ENCODE data around the gene CXCR4. TPM values are rescaled to one million over a fixed set of nuclear protein-coding genes. Genes with fewer than 3 reads are reported as not detected.

The CXCR4 gene
- total and polyA plus RNA-seq, 8 donors = 1.2 to 42.6 (median 15.9) TPM; not detected in 1

DNA sequence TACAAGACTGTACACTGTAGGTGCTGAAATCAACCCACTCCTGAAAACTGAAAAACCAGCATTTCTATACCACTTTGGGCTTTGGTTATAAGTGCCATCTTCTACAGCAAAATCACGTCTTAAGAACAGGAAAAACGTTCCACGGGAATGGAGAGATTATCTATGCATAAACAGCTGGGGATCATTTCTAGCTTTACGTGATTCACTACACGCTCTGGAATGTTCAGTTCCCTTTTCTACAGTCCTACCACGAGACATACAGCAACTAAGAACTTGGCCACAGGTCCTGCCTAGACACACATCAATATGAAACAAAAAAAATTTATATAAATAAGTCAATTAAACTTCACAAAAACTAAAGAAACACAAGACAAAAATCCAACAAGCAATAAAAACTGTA lies 3.6 kb downstream of the CXCR4 start:
- Histone ChIP-seq H3K4me1 (peaks cover 18 to 55% (median 43%) of the 10 kb centered on the region in 4 donors), H3K9me3 (no peaks in the 10 kb centered on the region), H3K27ac (peak overlapping the region in 1 of 5 donors; percentile 82), H3K4me3 (peak overlapping the region in 2 of 4 donors; percentile 78 to 85), H3K36me3 (peaks cover 6 to 15% (median 12%) of the 10 kb centered on the region in 4 donors), H3K27me3 (peaks cover 0 to 61% (median 14%) of the 10 kb centered on the region in 3 donors)
- no peak for TF ChIP-seq EP300 (IDR thresholded peaks at IDR 0.05)
- TF ChIP-seq POLR2AphosphoS5 (IDR thresholded peaks at IDR 0.05) = peak in 2 of 3 donors; percentile 3 to 7
- intact Hi-C loops (cut with DNase I; ENCODE audit: low total_unique reads) = no loop called here
- 56 to 67% (median 60%) methylated on average over 6 of the region's 6 CpGs for WGBS, 5 donors
- peak in 1 of 2 donors; percentile 36 for DNase-seq

DNA sequence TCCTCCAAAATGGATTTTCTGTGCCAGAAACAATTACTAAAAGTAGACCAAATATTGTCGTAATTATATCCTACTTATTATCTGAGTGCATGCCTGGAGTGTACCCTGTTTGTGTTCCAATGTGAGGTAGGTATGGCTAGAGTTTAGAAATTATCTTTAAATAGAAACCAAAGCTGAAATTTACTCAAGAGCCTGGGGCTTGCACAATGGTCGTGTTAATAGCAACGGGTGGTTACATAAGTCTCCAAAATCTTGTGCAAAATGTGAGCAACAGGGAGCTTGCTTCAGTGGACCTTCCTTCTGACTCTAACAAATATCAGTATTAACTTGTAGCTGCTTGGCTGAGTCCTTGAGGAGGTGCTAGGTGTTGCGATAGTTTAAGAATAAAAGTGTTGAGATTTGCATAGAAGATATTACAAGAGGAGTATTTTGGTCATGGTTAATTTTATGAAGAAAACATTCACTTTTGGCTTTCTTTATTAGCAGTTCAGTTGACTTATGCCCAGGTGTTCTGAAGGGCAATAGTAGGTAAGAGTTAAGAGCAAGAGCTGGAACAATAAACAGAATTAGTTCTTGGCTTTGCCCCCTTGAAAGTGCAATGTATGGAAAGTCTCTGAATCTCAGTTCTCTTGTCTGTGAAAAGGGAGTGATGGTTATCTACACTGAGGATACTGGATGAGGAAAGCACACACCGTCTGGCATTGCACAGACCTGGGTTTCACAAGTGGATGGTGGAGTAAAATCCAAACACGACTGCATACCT lies 4.6 kb downstream of the CXCR4 start:
- H3K27me3 ChIP-seq = peaks cover 0 to 51% (median 14%) of the 10 kb centered on the region in 3 donors
- H3K9me3 ChIP-seq = no peaks in the 10 kb centered on the region
- TF ChIP-seq POLR2A (IDR thresholded peaks at IDR 0.05) = no peak
- peak in 1 of 3 donors; percentile 41 for TF ChIP-seq POLR2AphosphoS5 (IDR thresholded peaks at IDR 0.05)
- TF ChIP-seq EP300 (IDR thresholded peaks at IDR 0.05) = no peak
- TF ChIP-seq, protein P1, sequence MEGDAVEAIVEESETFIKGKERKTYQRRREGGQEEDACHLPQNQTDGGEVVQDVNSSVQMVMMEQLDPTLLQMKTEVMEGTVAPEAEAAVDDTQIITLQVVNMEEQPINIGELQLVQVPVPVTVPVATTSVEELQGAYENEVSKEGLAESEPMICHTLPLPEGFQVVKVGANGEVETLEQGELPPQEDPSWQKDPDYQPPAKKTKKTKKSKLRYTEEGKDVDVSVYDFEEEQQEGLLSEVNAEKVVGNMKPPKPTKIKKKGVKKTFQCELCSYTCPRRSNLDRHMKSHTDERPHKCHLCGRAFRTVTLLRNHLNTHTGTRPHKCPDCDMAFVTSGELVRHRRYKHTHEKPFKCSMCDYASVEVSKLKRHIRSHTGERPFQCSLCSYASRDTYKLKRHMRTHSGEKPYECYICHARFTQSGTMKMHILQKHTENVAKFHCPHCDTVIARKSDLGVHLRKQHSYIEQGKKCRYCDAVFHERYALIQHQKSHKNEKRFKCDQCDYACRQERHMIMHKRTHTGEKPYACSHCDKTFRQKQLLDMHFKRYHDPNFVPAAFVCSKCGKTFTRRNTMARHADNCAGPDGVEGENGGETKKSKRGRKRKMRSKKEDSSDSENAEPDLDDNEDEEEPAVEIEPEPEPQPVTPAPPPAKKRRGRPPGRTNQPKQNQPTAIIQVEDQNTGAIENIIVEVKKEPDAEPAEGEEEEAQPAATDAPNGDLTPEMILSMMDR (IDR thresholded peaks at IDR 0.05) = no peak
- H3K36me3 ChIP-seq = peaks cover 6 to 15% (median 12%) of the 10 kb centered on the region in 4 donors
- peak overlapping the region in 2 of 4 donors; percentile 78 to 85 for H3K4me3 ChIP-seq
- intact Hi-C loops (cut with DNase I; ENCODE audit: low total_unique reads) = no loop called here
- WGBS, 5 donors = 60 to 69% (median 66%) methylated on average over 6 of the region's 6 CpGs
- DNase-seq = no peak
- H3K27ac ChIP-seq = peak overlapping the region in 1 of 5 donors; percentile 22
- H3K4me1 ChIP-seq = peaks cover 15 to 45% (median 33%) of the 10 kb centered on the region in 4 donors

DNA sequence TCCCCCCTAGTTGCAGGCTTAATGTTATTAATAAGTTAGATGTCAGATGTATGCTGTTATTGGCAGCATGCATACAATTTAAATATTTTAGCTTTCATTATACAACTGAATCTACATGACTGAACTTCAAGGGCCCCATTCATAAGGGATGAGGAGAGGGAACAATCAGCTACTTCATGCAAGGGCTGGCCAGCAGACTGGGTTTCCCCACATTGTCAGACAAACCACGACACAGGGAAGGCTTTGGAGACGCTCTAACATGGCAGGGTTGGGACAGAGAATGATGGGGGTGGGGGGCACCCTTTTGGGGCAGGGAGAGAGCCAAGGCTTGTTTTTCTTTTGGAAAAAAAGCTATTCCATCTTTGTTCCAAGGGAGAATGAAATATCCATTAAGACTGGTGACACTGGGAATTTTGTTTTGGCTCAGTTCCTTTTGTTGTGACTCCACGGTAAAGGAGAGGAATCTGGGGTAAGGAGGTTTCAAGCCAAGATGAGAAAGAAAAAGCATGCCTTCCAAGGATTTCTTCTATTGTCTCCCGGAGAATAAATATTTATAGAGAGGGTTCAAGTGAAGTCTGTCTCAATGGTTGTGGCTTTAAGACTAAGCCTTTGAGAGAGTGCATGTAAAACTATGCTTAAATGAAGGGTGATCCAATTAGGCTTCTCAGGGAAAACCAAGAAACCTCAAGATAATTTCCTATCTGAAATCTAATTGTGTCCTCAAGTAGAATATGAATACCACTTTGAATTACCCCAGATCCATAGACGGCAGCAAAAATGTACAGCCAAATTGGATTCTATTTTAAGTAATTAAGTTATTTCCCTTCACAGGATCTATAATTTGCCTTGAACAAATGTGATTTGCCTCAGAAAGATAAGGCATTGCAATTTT lies 5.4 kb downstream of the CXCR4 start:
- H3K4me3 ChIP-seq = no peak overlapping the region
- no peaks in the 10 kb centered on the region for H3K9me3 ChIP-seq
- no peak for TF ChIP-seq EP300 (IDR thresholded peaks at IDR 0.05)
- TF ChIP-seq, protein P1 (IDR thresholded peaks at IDR 0.05) = no peak
- TF ChIP-seq POLR2AphosphoS5 (IDR thresholded peaks at IDR 0.05) = no peak
- TF ChIP-seq POLR2A (IDR thresholded peaks at IDR 0.05) = no peak
- 57 to 68% (median 66%) methylated on average over 5 of the region's 5 CpGs for WGBS, 5 donors
- peaks cover 0 to 42% (median 14%) of the 10 kb centered on the region in 3 donors for H3K27me3 ChIP-seq
- intact Hi-C loops (cut with DNase I; ENCODE audit: low total_unique reads) = no loop called here
- H3K27ac ChIP-seq = no peak overlapping the region
- H3K36me3 ChIP-seq = peaks cover 6 to 15% (median 12%) of the 10 kb centered on the region in 4 donors
- peak in 1 of 2 donors; percentile 38 for DNase-seq
- peaks cover 7 to 37% (median 25%) of the 10 kb centered on the region in 4 donors for H3K4me1 ChIP-seq

DNA sequence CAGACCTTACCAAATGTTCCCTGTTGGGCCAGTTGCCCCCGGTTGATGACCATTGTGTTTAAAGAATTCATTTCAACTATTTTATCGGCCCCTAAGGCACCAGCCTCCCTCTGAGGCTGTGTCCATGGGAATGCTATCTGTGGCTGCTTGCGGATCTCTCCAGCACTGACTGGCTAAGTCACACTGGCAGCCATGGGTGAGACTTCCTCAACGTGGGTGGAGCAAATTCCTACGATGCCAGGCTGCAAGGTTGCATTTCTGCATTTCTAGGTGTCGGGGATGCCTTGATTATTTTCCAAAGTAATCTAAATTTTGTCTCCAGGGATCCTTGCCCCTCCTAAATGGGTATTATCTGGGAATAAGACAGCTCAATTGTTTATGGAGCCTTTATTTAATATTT lies 6.2 kb downstream of the CXCR4 start:
- 68 to 78% (median 74%) methylated on average over 6 of the region's 6 CpGs for WGBS, 5 donors
- Histone ChIP-seq H3K4me3 (no peak overlapping the region), H3K9me3 (no peaks in the 10 kb centered on the region), H3K27me3 (peaks cover 0 to 34% (median 7%) of the 10 kb centered on the region in 3 donors), H3K27ac (no peak overlapping the region), H3K4me1 (peaks cover 5 to 28% (median 17%) of the 10 kb centered on the region in 4 donors), H3K36me3 (peaks cover 6 to 15% (median 12%) of the 10 kb centered on the region in 4 donors)
- TF ChIP-seq POLR2A (IDR thresholded peaks at IDR 0.05) (no peak), POLR2AphosphoS5 (IDR thresholded peaks at IDR 0.05) (no peak), EP300 (IDR thresholded peaks at IDR 0.05) (no peak)
- TF ChIP-seq, protein P1 (IDR thresholded peaks at IDR 0.05) = no peak
- no peak for DNase-seq
- intact Hi-C loops (cut with DNase I; ENCODE audit: low total_unique reads) = no loop called here
